Fibroblast of skin of right biceps (primary cell): ENCODE data around the gene CCDC38.
"Not testable (repeated sequence)": the region's sequence is repeated elsewhere in the genome, so short reads cannot be mapped to it uniquely, and the experiment has no call there.

Experiments
- DNase-seq: peaks from one replicate; pipeline ENCODE4 v3.0.0-alpha.2; 2013

The CCDC38 gene

DNA sequence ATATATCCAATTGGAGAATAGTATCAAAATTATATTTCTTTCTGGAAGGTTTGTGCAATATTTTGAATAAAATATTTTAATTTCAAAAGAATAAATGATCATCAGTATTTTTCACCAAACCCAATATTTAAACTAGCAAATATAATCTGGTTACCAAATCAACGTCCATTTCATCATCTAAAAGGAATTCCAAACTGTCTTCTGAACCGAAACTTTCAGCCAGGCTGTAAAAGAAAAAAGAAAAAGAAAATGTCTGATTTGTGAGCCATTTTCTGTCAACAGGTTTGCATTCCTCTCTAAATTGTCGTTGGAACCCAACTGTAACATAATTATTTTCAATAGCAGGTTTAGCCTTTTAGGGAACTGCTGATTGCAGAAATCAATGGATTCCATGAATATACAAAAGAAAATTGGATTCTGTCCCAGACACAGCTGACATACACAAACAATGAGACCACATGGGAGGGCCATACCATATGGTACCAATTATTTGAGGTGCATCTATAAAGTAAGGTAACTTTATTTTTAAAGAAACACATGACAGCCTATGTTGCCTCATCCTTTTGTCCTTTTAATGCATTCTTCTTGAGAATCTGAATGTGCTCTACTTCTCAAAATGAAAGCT lies 61.0 kb downstream of the CCDC38 start:
- DNase-seq: peak; percentile 71

DNA sequence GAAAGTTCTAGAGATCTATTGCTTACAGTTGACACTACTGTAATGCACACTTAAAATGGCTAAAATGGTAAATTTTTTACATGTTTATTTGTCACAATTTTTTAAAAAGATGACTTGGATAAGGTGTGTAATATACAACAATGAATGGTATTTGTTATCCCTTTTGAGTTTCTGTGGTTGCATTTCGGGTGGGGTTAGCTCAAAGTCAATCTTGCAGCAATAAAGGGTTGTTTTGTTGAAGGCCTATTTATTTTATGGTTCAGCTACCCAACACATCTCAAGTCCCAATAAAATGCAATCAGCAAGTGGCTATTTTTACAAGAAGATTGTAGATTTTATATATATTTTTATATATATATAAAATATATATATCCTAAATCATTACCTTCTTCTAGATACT lies 61.5 kb downstream of the CCDC38 start:
- DNase-seq: no peak

DNA sequence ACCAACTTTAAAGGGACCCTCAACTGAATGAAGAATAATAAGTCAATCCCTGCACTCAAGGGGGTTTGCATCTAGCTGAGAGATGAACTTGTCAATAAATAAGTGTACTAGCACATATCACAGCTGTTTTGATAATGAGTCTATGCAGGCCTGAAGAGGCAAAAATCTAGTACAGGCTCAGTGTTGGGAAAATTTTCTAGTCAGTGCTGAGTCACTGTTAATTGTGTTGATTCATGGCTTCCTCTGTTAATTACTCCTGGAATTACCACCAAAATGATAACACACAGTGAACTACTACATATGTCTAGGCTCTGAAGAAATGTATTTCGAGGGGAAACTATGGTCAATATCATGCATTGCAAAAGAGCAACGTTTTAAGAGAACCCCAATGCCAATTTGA lies 64.8 kb downstream of the CCDC38 start:
- DNase-seq: peak; percentile 35

DNA sequence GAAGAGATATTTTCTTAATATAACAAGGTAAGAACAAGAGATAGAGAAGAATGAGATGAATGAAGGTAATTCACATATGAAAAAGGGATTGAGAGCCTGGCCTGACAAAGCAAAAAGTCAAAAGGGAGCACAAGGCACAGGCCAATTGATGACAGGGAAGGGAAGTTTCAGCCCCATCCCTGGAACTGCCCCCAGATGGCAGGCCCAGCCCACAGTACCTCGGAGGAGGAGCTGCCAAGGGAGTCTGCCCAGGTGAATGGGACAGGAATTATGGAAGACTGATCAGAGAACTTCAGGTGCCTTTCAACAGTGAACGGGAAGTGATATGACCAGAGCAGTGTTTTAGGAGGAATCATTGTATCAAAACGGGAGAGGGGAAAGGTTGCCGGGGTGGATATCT lies 68.0 kb downstream of the CCDC38 start:
- no peak for DNase-seq

DNA sequence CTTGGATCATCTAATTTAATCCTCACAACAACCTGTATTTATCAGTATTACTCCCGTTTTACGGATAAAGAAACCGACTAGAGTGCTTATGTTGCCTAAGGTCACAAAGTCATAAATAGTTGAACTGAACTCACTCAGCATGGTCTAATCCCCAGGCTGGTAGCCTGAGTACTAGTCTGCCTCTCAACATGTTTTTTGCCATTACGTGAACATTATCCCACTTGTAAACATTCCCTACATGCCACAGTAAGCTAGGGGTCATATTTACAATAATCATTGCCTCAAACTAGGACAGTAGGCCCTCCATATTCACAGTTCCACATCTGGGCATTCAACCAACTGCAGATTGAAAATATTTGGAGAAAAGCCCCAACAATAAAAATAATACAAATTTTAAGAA lies 71.5 kb downstream of the CCDC38 start:
- DNase-seq: no peak

DNA sequence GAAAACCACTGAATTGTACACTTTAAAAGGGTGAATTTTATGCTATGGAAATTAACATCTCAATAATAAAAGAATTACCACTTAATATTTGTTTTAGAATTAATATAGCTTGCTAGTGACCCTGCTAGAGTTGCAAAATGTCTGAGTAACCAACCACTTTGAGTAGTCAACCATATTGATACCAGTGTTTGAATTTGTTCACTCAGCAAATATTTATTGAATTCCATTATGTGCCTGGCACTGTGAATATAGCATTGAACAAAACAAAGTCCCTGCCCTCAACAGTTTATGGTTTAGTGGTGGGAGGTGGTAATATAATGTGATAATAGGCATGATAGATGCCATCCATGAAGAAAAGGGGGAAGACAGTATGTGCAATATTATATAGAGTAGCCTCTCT lies 79.1 kb downstream of the CCDC38 start:
- DNase-seq: no peak

DNA sequence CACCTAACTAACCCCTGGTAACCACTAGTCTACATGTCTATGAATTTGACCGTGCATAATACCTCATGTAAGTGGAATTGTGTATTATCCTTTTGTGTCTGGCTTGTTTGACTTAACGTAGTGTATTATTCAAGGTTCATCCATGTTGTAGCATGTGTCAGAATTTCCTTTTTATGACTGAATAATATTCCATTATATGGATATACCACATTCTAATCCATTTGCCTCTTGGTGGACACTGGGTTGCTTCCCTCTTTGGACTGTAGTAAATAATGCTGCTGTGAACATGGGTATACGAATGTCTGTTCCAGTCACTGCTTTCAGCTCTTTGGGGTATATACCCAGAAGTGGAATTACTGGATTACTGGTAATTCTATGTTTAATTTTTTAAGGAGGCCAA lies 80.4 kb downstream of the CCDC38 start:
- DNase-seq: no peak

DNA sequence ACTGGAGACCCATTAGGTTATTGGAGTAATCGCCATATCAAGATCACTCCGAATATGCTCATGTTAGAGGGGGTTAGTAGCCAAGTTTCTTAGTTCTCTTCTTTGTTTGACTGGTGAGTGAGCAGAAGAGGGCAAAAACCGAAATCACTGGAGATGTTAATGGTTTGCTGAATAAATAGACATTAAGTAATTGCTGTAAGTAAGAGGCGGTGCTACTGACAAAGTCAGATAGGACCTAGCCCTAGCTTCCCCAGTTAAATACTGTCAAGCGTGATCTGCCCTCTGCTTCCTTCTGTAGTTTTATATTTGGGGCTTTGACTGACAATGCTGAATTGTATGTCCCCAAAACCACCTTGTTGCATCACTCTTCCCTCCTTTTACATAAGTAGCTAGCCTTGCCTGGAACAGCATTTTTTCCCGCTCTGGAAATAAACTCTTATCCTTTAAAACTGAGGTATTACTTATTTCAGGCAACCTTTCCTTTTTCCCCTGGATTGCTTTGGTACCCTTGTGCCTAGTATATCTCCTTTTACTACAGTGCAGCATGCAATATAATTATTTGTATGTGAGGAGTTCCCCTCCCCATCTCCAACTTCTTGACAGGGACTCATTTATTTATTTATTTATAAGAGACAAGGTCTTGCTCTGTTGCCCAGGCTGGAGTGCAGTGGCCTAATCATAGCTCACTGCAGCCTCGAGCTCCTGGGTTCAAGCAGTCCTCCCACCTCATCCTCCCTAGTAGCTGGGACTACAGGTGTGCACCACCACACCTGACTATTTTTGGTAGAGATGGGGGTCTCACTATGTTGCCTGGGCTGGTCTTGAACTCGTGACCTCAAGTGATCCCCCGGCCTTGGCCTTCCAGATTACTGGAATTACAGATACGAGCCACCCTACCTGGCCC lies 82.2 kb downstream of the CCDC38 start:
- no peak for DNase-seq

DNA sequence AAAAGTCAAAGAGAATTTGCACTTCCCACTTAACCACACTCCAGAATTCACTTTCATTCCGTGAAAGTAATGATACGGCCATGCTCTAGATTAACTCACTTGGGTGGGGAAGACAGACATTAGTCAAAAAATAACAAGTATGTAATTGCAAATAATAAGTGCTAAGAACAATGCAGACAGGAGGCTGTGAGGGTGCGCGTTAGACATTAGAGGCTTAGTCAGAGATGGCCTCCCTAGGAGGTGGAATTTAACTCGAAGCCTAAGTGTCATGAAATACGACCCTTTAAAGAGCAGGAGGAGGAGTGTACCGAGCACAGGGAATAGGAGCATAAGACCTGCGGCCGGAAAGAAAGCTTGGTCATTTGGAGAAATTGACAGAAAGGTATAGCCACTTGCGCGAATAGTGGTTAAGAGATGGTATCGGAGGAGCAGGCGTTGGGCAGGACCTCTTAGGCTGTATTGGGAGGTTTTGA lies 83.0 kb downstream of the CCDC38 start:
- peak; percentile 38 for DNase-seq

DNA sequence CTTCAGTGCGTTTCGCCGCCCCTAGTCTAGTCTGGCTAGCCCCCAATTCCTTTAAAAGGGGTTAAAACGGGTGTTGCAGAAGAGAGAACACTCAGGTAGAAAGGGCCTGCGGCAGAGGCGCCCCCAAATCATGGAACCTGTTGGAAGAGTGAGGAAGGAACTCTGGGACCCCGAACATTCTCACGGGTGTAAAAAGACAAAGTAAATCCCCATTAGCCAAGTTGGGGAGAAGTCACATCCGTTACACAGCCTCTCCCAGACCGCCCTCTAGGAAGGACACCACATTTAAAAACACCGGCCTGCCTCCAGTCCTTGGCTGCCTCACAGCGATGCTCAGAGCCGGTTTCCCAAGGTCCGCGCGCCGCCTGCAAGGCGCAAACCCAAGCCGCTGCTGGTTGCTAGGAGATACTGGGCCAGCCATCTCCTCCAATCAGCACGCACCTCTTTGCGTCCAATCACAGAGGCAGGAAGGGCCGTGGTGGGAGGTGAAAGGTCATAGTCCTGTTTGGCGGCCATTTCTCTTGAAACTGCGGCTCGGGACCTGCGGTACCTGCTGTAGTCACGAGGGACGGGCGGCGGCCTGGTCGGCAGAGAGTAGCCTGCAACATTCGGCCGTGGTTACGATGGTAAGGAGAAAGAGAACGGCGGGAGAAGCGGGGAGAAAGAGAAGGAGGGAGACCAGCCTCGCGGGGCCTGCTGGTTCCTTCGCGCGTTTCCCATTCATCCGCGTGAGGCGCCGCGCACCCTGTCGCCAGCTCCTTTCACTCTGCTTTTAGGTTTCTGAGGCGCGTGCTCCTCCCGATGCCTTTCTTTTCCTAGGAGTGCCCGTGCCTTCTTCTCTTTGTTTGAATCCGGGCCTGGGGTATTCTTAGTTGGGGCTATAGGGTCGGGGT lies 83.7 kb downstream of the CCDC38 start, which contains the start of gene SNRPF:
Gene SNRPF, plus strand, starts transcription at position 502 of the 893 bp plus-strand sequence. Its CDS starts 122 bp downstream, at position 624.
- DNase-seq: peak; percentile 97

DNA sequence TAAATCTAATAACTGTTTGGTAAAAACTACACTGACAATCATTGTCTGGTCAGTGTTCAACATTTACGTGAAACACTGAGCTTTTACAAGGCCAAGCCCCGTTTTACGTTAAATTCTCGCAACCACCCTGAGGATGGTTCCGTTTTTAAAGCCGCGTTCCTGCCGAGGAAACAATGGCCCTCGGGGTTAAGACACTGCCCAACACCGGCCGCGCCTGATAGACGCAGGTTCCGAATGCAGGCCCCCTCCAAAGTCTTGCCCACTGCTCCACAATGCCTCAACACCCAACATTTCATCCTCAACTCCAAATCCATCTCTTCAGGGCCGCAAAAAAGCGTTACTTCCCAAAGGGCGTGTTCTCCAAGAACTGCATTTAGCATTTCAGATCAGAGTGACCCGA lies 84.6 kb downstream of the CCDC38 start:
- no peak for DNase-seq

DNA sequence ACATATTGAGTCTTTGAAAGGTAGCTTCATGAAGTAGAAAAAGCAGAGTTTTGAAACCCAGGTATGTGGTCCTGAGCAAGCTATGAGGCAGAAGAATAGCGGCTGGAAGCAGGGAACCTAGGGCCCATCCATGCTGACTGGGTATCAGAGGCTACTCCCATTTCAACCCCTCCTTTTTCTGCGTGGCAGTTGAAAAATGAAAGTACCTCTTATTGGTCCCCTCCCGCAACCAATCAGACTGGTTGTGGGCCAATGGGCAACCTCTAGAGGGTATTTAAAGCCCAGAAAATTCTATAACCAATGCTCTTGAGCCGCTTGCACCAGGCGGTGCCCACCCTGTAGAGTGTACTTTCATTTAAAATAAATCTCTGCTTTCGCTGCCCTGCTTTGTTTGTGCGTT lies 85.3 kb downstream of the CCDC38 start:
- DNase-seq: no peak

DNA sequence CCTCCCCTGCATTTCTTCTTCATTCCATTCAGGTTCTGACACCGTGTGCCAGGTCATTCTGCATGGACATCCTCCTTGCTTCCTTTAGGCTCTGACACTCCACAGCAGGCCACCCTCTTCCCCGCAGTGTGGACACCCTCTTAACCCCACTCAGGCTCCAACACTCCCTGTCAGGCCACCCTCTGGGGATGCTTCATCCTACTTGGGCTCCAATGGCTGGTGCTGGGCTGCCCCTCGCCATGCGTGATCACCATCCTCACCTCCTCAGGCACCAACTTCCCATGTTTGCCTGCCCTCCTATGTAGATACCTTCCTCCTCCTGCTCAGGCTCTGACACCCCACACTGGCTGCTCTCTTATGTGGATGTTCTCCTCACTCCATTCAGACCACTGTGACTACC lies 90.3 kb downstream of the CCDC38 start:
- no peak for DNase-seq

DNA sequence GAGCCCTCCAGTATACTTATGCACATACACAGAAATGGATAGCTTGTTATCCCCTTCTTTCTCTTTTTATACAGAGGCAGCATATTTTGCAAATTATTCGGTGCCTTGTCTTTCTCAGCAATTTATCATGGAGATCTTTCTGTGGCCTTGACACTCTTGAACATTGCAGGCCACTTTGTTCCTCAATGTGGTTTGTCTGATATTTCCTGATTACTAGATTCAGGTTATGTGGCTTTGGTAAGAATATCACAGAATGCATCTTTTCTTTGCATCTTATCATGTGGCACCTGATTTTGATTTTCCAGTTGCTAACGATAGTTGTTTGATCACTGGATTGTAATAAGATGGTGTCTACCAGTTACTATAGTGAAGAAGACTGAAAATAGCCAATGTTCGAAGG lies 90.8 kb downstream of the CCDC38 start:
- no peak for DNase-seq

DNA sequence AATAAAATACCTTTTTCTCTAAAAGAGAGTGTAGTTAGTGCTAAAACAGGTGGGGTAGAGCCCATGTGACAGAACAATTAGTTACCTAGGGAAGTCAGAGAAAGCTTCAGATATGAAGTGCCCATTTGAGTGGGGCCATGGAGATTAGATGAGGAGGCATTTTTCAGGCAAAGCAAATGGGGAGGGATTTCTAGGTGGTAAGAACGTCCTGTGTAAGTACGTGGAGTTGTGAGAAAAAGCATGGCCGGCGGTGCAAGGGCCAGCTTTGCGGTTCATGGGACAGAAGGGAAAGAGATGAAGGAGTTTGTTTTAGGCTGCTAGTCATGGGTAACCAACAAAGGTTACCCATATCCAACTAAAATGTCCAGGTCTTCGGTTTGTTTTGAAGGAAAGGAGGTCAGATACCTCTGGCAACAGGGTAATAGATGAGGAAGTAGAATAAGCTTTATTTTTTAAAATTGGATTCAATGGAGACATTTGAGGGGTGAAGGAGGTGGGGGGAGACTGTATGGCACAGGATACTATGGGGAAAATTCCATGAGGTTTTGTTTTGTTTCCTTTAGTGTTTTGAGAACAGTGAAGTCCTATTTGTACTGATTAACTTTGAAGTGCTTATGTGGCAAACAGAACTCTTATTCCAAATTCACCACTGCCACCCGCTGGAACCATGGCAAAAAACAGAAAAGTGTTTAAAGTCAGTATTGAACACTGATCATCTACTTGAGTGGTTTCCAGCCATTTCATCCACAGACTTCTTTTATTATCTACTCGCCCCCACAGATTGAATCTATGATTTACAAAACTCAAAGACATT lies 93.6 kb downstream of the CCDC38 start:
- peak; percentile 15 for DNase-seq

DNA sequence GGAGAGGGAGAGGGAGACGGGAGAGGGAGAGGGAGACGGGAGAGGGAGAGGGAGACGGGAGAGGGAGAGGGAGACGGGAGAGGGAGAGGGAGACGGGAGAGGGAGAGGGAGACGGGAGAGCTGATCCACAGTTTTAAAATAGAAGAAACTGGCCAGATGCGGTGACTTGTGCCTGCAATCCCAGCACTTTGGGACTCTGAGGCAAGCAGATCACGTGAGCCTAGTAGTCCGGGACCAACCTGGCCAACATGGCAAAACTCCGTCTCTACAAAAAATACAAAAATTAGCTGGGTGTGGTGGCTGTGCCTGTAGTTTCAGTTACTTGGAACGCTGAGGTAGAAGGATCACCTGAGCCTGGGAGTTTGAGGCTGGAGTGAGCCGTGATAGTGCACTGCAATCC lies 100.0 kb downstream of the CCDC38 start:
- not testable (repeated sequence) for DNase-seq

DNA sequence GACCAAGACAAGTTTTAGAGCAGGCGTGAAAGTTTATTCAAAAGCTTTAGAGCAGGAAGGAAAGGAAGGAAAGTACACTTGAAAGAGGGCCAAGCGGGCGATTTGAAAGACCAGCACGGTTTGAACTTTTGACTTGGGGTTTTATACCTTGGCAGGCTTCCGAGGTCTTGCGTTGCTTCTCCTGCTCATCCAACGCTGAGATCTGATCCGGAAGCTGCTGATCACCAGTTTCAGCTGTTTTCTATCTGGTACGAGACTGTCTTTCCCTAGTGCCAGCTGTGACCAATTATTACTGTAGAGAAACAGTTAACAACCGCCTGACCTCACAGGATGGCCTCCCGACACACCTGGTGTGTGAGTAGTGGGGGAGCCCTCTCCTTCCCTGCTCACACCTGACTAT lies 104.3 kb downstream of the CCDC38 start:
- peak; percentile 55 for DNase-seq

DNA sequence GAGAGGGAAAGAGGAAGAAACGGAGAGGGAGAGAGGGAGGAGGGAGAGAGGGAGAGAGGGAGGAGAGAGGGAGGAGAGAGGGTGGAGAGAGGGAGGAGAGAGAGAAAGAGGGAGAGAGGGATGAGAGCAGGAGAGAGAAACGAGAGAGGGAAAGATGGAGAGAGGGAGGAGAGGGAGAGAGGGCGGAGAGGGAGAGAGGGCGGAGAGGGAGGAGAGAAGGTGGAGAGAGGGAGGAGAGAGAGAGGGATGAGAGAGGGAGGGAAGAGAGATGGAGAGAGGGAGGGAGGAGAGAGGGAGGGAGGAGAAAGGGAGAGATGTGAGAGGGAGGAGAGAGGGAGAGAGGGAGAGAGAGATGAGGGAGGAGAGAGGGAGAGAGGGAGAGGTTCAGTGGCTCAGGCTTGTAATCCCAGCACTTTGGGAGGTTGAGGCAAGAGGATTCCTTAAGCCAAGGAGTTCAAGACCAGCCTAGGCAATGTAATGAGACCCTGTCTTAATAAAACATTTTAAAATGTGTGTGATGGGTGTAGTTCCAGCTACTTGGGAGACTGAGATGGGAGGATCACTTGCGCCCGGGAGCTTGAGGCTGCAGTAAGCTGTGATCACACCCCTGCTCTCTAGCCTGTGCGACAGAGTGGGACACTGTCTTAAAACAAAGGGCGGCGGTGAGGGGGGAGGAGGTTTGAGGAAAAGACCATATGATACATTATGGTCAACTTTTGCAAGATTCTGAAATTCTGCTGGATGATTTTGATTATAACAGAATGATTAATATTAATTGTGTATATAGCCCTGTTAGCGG lies 105.0 kb downstream of the CCDC38 start:
- DNase-seq: no peak

DNA sequence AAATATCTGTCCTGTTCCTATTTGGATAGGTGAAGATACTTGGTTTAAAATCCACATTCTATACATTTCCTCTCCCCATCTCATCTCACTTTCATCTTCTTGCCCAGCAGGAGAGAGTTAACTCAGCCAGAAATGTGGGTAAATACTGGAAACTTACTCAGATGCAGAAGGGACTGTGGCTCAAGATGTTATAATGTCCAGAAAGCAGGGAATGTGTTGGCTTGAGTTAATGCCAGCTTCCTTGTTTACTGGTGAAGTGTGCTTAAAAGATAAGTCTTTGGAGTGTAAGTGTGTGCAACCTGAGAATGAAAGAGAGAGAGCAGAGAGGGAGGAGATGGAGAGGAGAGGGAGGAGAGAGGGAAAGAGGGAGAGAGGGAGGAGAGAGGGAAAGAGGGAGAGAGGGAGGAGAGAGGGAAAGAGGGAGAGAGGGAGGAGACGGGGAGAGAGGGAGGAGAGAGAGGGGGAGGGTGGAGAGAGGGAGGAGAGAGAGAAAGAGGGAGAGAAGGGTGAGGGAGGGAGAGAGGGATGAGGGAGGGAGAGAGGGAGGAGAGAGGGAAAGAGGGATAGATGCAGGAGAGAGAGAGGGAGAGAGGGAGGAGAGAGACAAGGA lies 105.7 kb downstream of the CCDC38 start:
- DNase-seq: peak; percentile 15

DNA sequence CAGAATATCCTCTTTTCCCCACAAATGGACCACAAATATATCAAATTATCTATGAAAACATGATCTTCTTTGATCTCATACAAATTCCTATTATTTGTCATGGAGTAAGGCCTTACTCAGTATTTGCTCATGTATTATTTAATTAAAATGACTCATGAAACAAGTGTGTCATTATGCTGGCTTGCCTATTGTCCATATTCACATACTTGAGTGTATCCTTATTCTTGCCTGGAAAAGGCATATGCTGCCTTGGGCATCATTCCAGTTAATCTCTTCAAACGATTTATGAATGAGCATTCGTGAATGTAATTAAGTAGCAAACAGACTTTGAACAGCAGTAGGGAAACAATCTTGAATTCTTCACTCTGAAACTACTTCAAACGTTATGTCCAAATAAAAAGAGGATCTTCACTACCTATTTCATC lies 106.2 kb downstream of the CCDC38 start:
- DNase-seq: peak; percentile 74

DNA sequence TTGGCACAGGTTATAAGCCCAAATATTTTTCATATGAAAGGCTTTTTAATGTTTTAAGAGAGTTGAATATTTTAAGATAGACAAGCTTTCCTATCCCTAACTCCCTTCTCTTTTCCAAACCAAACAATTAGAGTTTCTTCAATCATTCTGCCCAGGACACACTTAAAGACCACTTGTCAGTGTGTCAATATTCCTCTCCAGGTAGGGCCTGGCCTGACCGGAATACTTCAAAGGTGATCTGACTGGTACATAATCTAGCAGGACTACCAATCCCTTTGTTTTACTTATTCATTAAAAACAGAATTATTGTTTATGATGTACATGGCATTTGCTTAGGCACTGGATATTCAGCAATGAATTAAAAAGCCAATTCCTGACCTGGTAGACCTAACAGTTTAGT lies 107.8 kb downstream of the CCDC38 start:
- DNase-seq: no peak
